C4-2B (cell line): ENCODE data around the gene NFASC.

ENCODE experiments used
- H3K27ac ChIP-seq: fragments of 450-650 bp; 2 replicates; pipeline ENCODE4 v1.5.1; 2017
- CTCF ChIP-seq: fragments of 450-650 bp; conservative IDR thresholded peaks from 2 replicates; pipeline ENCODE4 v1.5.1; 2017; ENCODE audit warnings: mild to moderate bottlenecking
- ZFX ChIP-seq: fragments of 450-650 bp; IDR thresholded peaks from 2 replicates; pipeline ENCODE4 v1.6.1; 2017

Gene NFASC

GRCh38 chr1:205016075-205016474, 145.4 kb downstream of the NFASC start:
- TF ChIP-seq ZFX (no peak), CTCF (no peak)
- no peak overlapping the region for H3K27ac ChIP-seq

- TF ChIP-seq CTCF = no peak
- TF ChIP-seq ZFX = no peak
- no peak overlapping the region for H3K27ac ChIP-seq
Observed at GRCh38 chr1:205016584-205016983, 145.9 kb downstream of the NFASC start.

GRCh38 chr1:205017001-205017400, 146.3 kb downstream of the NFASC start:
- TF ChIP-seq ZFX (no peak), CTCF (no peak)
- no peak overlapping the region for H3K27ac ChIP-seq

- no peak overlapping the region for H3K27ac ChIP-seq
- TF ChIP-seq ZFX (no peak), CTCF (no peak)
Observed at GRCh38 chr1:205017766-205018165, 147.1 kb downstream of the NFASC start.

GRCh38 chr1:205018381-205018780, 147.7 kb downstream of the NFASC start:
- TF ChIP-seq CTCF (no peak), ZFX (no peak)

GRCh38 chr1:205020466-205020865, 149.8 kb downstream of the NFASC start:
- no peak overlapping the region for H3K27ac ChIP-seq
- TF ChIP-seq ZFX (no peak), CTCF (no peak)

More at GRCh38 chr1:205018381-205018780, 147.7 kb downstream of the NFASC start:
- H3K27ac ChIP-seq = no peak overlapping the region

GRCh38 chr1:205024679-205025078, 154.0 kb downstream of the NFASC start:
- no peak for TF ChIP-seq CTCF
- TF ChIP-seq ZFX = no peak
- H3K27ac ChIP-seq = no peak overlapping the region
